AG08396 (cell line): ENCODE measurements around the gene ARID3C.
"Not testable (repeated sequence)": the region's sequence is repeated elsewhere in the genome, so short reads cannot be mapped to it uniquely, and the experiment has no call there.

Source experiments
- DNase-seq: peaks from one replicate; pipeline ENCODE4 v3.0.0; 2012; ENCODE audit warnings: low spot score, mixed read lengths

The ARID3C gene

GRCh38 chr9:34651876-34652601 is 23.2 kb upstream of the ARID3C start, which contains the start of gene IL11RA:
Gene IL11RA (plus strand): TSS chr9:34652185. CDS start chr9:34655218, 3,033 bp downstream.
- DNase-seq: peak; percentile 91

DNA sequence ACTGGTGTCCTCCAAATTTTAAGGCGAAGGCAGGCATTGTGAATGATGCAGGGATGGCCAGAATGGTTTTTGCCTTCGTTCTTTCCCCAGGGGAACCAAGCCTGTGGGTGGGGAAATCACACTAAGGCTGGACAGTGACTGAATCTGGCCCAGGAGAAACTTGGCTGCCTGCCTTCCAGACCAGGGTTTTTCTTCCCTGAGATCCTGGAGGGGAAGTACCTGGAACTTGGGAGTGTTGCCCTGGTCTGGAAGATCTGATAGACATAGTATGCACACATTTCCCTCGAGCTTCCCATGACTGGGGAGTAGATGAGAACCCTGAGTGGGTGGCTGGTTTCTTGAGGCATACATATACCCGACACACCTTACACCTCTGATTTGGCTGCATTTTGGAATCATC is 22.5 kb upstream of the ARID3C start:
- no peak for DNase-seq

- no peak for DNase-seq
These were observed 21.9 kb upstream of the ARID3C start for GRCh38 chr9:34650816-34651215.

DNA sequence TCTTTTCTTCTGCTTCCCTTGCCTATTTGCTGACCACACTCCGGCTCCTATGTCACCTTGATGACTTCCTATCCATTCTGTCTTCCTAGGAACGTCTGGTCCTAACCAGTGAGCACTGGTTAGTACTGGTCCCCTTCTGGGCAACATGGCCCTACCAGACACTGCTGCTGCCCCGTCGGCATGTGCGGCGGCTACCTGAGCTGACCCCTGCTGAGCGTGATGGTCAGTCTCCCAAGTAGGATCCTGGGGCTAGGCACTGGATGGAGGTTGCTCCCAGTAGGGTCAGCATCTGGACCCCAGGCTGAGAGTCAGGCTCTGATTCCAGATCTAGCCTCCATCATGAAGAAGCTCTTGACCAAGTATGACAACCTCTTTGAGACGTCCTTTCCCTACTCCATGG is 19.8 kb upstream of the ARID3C start:
- DNase-seq: no peak

DNA sequence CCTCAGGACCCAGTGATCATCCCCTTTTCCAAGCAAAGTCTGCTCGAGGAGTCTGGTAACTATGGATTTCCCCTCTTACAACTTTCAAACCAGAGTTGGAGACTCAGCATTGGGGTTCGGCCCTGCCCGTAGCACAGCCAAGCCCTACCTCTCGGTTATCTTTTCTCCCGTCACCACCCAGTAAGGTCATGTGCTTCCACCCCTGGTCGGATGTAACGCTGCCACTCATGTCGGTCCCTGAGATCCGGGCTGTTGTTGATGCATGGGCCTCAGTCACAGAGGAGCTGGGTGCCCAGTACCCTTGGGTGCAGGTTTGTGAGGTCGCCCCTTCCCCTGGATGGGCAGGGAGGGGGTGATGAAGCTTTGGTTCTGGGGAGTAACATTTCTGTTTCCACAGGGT is 18.8 kb upstream of the ARID3C start:
- no peak for DNase-seq

GRCh38 chr9:34647084-34647403 is 18.2 kb upstream of the ARID3C start:
- DNase-seq: no peak

- DNase-seq: peak; percentile 91
These were observed 17.6 kb upstream of the ARID3C start, which contains the start of gene GALT for GRCh38 chr9:34646211-34647083. Gene GALT (plus strand): TSS chr9:34646675. CDS start chr9:34646705, 30 bp downstream.

GRCh38 chr9:34644766-34645314 is 16.0 kb upstream of the ARID3C start:
- no peak for DNase-seq

GRCh38 chr9:34642679-34643078 is 13.8 kb upstream of the ARID3C start:
- DNase-seq: no peak

GRCh38 chr9:34639322-34639721 is 10.5 kb upstream of the ARID3C start:
- DNase-seq: not testable (repeated sequence)

- DNase-seq: no peak
These were observed 9.2 kb upstream of the ARID3C start for GRCh38 chr9:34638138-34638445.

- peak; percentile 97 for DNase-seq
These were observed 8.7 kb upstream of the ARID3C start, which contains the start of gene SIGMAR1 for GRCh38 chr9:34637356-34638137. Gene SIGMAR1 (minus strand): TSS chr9:34637787. CDS start chr9:34637697, 90 bp downstream.

DNA sequence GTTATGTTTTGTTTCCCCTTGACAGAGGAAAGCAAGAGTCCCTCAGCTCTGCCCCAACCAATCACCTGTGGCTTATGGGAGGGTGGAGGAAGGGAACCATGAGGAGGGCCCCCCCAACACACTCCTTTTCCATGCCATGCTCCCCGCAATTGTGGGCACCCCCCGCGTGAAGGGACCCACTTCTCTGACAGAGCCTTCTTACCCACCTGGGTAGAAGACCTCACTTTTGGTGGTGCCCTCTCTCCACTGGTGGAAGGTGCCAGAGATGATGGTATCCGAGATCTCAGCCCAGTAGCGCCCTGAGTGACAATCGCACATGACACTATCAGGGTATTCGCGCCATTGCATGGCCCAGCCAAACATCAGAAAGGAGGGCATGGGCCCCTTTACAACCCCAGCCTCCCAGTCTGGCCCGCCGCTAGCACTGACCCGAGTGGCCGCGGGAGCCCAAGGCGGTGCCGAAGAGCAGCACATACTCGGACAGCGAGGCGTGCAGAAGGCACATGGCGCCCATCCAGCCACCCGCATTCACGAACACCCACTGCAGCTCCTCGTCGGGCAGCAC is 8.0 kb upstream of the ARID3C start:
- no peak for DNase-seq

DNA sequence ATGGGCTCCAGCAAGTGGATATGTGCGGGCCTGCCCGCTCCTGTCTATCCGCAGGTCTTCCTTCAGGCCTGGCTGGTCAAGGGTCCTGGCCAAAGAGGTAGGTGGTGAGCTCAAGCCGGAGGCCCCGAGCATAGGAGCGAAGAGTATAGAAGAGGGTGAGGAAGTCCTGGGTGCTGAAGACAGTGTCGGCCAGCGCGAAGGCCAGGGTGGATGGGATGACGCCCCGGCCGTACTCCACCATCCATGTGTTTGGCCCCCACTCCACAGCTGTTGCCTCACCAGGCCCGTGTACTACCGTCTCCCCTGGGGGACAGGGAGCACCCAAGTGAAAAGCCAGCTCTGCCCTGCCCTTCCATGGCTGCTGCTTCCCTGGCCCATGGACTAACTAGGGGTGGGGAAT is 6.7 kb upstream of the ARID3C start:
- DNase-seq: no peak

DNA sequence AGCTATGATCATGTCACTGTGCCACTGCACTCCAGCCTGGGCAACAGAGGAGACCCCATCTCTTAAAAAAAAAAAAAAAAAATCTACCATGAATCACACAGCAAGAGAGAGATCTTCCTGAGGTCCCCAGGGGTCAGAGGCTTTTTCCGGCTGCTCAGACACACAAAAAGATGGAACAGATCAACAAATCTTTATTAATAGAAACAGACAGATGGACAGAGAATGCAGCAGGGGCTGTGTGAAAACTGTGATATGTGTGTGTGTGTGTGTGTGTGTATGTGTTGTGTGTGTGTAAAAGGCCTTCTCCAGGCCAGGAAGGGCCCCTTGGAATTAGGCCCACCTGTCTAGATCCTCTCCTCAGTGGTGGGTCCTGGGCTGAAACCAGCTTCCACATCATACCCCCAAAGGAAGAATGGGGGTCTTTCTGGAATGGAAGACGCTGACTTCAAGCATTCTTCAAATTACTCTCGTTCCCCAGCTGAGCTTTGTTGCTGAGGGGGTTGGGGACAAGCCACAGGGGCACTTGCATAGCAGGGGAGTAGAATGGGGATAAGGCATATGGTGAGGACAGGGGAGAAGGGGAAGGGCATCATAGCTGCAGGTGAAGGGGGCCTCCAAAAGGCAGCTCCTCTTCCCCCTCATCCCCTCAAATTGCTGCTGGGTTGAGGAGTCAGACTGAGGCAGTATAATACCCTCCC is 5.8 kb upstream of the ARID3C start:
- no peak for DNase-seq

GRCh38 chr9:34633851-34634550 is 5.1 kb upstream of the ARID3C start:
- peak; percentile 82 for DNase-seq

DNA sequence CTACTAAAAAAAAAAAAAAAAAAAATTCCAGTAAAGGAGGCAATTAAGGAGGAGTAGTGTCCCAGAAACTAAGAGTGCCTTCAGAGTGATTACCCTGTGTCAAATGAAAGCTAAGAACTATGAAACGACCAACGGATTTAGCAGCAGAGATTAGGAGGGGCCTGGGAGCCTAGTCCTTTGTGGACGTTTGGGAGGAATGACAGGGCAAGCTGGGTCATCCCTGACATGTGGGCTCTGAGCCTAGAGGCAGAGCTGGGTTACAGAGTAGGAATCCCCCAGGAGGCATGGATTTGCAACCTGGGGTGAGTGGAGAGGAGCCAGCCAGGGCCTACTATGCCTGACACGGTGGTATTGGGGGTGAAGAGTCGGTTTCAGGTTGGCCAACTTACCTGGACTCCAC is 4.3 kb upstream of the ARID3C start:
- DNase-seq: no peak

GRCh38 chr9:34630402-34631154 is 1.7 kb upstream of the ARID3C start:
- DNase-seq: no peak

- no peak for DNase-seq
These were observed 584 bp upstream of the ARID3C start for GRCh38 chr9:34629491-34629808.
